ENCODE results near the gene PFN3. TPM values are rescaled to one million over a fixed set of nuclear protein-coding genes. Genes with fewer than 3 reads are reported as not detected.
A peak's percentile ranks its signal among the peaks of the same experiment; 100 is the strongest.

The PFN3 gene
- total RNA-seq, 1 donor from 2014 or later = not detected

DNA sequence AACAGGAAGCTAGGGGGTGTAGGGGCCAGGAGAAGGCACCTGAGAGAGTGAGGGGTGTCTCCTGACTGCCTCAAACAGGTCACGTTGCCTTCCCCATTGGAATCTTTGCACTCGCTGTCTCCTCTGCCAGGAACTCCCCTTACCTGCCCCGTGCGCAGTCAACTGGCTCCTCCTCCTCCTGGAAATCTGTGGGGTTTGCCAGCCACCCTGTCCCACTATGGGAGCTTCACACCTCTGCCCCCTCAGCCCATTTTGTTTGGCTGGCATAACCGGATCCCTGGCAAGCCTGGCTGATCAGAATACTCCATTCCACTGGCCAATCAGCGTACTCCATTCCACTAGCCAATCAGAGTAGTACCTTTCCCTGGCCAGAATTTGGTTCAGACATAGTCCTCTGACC, 26.7 kb downstream of the PFN3 start:
- no peak overlapping the region for H3K27ac Mint-ChIP-seq (ENCODE audit: unreplicated experiment)
- H3K27me3 Mint-ChIP-seq (ENCODE audit: low read depth) = peaks cover 3% of the 10 kb centered on the region
- DNase-seq (ENCODE audit: low read depth, low spot score) = no peak
- H3K4me1 Mint-ChIP-seq = peaks cover 11% of the 10 kb centered on the region
- TF ChIP-seq, protein P1, sequence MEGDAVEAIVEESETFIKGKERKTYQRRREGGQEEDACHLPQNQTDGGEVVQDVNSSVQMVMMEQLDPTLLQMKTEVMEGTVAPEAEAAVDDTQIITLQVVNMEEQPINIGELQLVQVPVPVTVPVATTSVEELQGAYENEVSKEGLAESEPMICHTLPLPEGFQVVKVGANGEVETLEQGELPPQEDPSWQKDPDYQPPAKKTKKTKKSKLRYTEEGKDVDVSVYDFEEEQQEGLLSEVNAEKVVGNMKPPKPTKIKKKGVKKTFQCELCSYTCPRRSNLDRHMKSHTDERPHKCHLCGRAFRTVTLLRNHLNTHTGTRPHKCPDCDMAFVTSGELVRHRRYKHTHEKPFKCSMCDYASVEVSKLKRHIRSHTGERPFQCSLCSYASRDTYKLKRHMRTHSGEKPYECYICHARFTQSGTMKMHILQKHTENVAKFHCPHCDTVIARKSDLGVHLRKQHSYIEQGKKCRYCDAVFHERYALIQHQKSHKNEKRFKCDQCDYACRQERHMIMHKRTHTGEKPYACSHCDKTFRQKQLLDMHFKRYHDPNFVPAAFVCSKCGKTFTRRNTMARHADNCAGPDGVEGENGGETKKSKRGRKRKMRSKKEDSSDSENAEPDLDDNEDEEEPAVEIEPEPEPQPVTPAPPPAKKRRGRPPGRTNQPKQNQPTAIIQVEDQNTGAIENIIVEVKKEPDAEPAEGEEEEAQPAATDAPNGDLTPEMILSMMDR (conservative IDR thresholded peaks at IDR 0.05) = no peak
- no peaks in the 10 kb centered on the region for H3K9me3 Mint-ChIP-seq
- no peak overlapping the region for H3K4me3 Mint-ChIP-seq
- no peaks in the 10 kb centered on the region for H3K36me3 Mint-ChIP-seq (ENCODE audit: low read depth)

DNA sequence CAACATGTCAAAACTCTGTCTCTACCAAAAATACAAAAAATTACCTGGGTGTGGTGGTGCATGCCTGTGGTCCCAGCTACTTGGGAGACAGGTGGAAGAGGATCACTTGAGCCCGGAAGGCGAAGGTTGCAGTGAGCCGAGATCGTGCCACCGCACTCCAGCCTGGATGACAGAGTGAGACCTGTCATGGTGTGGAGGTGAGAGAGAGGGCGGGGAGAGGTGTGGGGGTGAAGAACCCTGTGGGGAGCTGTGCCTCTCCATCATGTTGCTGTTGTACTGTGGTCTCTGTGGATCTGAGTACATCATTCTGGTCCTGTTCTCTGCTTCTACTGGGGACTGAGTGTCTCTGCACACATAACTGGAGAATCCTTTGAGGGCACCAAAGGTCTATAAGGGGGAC, 27.6 kb downstream of the PFN3 start:
- no peak overlapping the region for H3K27ac Mint-ChIP-seq (ENCODE audit: unreplicated experiment)
- no peaks in the 10 kb centered on the region for H3K36me3 Mint-ChIP-seq (ENCODE audit: low read depth)
- H3K4me1 Mint-ChIP-seq = peaks cover 16% of the 10 kb centered on the region
- H3K9me3 Mint-ChIP-seq = no peaks in the 10 kb centered on the region
- peaks cover 9% of the 10 kb centered on the region for H3K27me3 Mint-ChIP-seq (ENCODE audit: low read depth)
- DNase-seq (ENCODE audit: low read depth, low spot score) = no peak
- no peak overlapping the region for H3K4me3 Mint-ChIP-seq
- TF ChIP-seq, protein P1 (conservative IDR thresholded peaks at IDR 0.05) = no peak

DNA sequence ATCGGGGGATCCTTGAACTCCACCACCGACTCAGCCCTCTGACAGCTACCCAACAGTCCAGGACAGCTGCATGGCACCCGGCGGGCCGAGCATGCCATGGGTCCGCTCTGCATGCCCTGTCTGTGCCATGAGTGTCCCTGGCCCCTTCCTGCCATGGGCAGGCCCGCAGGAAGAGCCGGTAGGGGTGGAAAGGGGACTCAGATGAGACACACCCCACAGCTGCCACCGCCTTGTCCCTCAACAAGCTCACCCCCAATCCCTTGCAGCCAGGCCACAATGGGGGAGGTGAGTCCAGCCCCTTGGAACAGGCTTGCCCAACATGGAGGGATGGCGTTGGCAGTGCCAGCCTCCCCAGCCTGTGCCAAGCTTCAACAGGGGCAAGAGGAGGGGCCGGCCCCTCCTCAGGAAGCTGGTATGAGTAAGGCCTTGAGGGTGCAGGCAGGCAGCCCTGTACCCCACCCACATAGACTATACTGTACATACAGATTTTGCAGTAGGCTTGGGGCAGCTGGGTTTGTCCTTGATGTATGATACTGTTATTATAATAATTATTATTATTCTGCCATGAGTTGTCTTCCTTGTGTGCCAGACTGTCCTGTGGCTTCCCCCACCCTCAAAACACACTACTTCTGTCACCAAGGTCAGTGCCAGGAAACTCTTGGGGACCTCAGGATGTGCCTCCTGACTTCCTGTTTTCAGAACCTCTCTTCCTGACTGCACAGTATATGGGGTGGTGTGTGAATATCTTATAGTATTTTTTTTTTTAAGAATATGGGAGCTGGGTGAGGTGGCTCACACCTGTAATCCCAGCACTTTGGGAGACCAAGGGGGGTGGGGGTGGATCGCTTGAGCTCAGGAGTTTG, 28.2 kb downstream of the PFN3 start:
- H3K4me1 Mint-ChIP-seq = peaks cover 16% of the 10 kb centered on the region
- no peak for DNase-seq (ENCODE audit: low read depth, low spot score)
- no peak overlapping the region for H3K4me3 Mint-ChIP-seq
- no peak overlapping the region for H3K27ac Mint-ChIP-seq (ENCODE audit: unreplicated experiment)
- peaks cover 9% of the 10 kb centered on the region for H3K27me3 Mint-ChIP-seq (ENCODE audit: low read depth)
- H3K36me3 Mint-ChIP-seq (ENCODE audit: low read depth) = no peaks in the 10 kb centered on the region
- TF ChIP-seq, protein P1 (conservative IDR thresholded peaks at IDR 0.05) = no peak
- H3K9me3 Mint-ChIP-seq = no peaks in the 10 kb centered on the region

DNA sequence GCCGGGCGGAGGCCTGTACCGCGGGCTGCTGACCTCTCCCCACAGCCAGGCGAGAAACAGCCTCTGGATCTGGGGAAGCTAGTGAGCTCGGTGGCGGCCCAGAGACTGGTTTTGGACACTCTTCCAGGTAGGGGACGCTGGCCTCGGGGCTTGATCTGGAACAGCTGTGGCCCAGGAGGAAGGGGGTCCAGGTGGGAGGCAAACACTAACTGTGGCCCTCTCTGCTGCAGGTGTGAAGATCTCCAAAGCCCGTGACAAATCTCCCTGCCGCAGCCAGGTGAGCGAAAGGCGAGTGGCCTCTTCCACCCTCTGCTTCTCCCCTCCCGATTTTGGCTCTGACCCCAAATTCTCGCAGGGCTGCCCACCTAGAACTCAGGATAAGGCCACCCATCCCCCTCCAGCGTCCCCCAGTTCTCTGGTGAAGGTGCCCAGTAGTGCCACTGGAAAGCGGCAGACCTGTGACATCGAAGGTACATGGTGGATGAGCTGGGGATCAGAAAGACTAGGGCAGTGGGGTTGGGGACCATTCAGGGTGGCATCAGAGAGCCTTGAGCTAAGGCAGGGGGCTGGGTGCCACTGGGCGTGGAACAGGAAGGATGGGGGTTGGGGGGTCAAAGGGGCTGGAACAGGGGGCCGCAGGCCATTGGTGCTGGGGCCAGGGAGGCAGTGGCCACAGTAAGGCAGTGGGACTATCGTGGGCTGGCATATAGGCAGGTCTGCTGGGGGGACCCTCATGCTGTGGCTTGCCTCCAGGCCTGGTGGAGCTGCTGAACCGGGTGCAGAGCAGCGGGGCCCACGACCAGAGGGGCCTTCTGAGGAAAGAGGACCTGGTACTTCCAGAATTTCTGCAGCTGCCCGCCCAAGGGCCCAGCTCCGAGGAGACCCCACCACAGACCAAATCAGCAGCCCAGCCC, 29.1 kb downstream of the PFN3 start:
- Mint-ChIP-seq H3K27ac (ENCODE audit: unreplicated experiment) (no peak overlapping the region), H3K36me3 (ENCODE audit: low read depth) (no peaks in the 10 kb centered on the region), H3K4me3 (peak overlapping the region; percentile 76), H3K4me1 (peaks cover 24% of the 10 kb centered on the region), H3K27me3 (ENCODE audit: low read depth) (peaks cover 12% of the 10 kb centered on the region), H3K9me3 (no peaks in the 10 kb centered on the region)
- no peak for DNase-seq (ENCODE audit: low read depth, low spot score)
- TF ChIP-seq, protein P1 (conservative IDR thresholded peaks at IDR 0.05) = no peak

DNA sequence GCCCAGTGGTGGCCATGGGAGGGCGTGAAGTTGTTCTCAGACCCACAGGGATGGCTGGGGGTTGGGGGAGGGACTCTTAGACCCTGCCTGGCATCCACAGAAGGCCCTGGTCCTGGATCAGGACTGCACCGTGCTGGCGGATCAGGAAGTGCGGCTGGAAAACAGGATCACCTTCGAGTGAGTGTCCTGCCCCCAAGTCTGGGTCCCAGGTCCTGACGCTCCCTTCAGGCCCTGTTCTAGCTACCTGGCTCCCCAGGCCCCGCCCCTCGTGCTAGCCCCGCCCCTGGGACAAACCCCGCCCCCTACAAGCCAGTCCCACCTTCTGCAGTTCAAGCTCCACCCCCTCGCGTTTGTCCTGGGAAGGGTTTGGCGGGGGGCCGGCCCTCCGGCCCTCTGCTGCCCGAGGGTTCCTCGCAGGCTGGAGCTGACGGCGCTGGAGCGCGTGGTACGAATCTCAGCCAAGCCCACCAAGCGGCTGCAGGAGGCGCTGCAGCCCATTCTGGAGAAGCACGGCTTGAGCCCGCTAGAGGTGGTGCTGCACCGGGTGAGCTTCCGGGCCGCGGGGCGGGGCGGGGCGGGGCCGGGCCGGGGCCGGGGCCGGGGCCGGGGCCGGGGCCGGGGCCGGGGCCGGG, 29.9 kb downstream of the PFN3 start:
- H3K9me3 Mint-ChIP-seq = no peaks in the 10 kb centered on the region
- peaks cover 26% of the 10 kb centered on the region for H3K4me1 Mint-ChIP-seq
- peak overlapping the region; percentile 78 for H3K4me3 Mint-ChIP-seq
- TF ChIP-seq, protein P1 (conservative IDR thresholded peaks at IDR 0.05) = peak; percentile 66
- peaks cover 12% of the 10 kb centered on the region for H3K27me3 Mint-ChIP-seq (ENCODE audit: low read depth)
- H3K27ac Mint-ChIP-seq (ENCODE audit: unreplicated experiment) = no peak overlapping the region
- no peaks in the 10 kb centered on the region for H3K36me3 Mint-ChIP-seq (ENCODE audit: low read depth)
- DNase-seq (ENCODE audit: low read depth, low spot score) = peak; percentile 87

Data from neural crest cell (in vitro differentiated cells).